Activated T-helper 1 cell treated with anti-CD3 and anti-CD28 coated beads, Interleukin-12 subunit alpha, Interleukin-12 subunit beta, Interleukin-2, Interleukin-4 antibody, amounts not matched to agents 30 ng/mL and 10 ng/mL and 1 ng/mL, durations not matched to agents 14 hours and 24 hours and 36 hours (primary cell): ENCODE results near the gene FBXL7. TPM values are rescaled to one million over a fixed set of nuclear protein-coding genes. Genes with fewer than 3 reads are reported as not detected.

Source experiments
- DNase-seq: peaks from one replicate; pipeline ENCODE4 v3.0.0; 2021; ENCODE audit warnings: low spot score
- H3K27ac Mint-ChIP-seq: one replicate; pipeline ENCODE4 v1.8.0; 2021; ENCODE audit warnings: mild to moderate bottlenecking, mixed read lengths
- H3K27me3 Mint-ChIP-seq: one replicate; pipeline ENCODE4 v1.8.0; 2022; ENCODE audit warnings: mild to moderate bottlenecking, moderate library complexity, mixed read lengths; ENCODE audit not compliant: insufficient read depth
- H3K36me3 Mint-ChIP-seq: one replicate; pipeline ENCODE4 v1.8.0; 2021; ENCODE audit warnings: low read depth, mixed read lengths
- H3K4me1 Mint-ChIP-seq: one replicate; pipeline ENCODE4 v1.8.0; 2021; ENCODE audit warnings: low read depth, mixed read lengths
- H3K4me3 Mint-ChIP-seq: one replicate; pipeline ENCODE4 v1.8.0; 2021; ENCODE audit warnings: mild to moderate bottlenecking, moderate library complexity, mixed read lengths
- H3K9me3 Mint-ChIP-seq: one replicate; pipeline ENCODE4 v1.8.0; 2021; ENCODE audit warnings: mixed read lengths
- intact Hi-C: fragments of 100-400 bp; cut with micrococcal nuclease; formaldehyde crosslinking; loops from one replicate; pipeline ENCODE4 v1.15.1; 2024
- total RNA-seq: library from RNA; stranded (reverse); gene quantifications from 2 replicates; pipeline ENCODE4 v1.2.3, GENCODE V29; 2022

FBXL7 gene
- total RNA-seq, 1 donor from 2014 or later = not detected

DNA sequence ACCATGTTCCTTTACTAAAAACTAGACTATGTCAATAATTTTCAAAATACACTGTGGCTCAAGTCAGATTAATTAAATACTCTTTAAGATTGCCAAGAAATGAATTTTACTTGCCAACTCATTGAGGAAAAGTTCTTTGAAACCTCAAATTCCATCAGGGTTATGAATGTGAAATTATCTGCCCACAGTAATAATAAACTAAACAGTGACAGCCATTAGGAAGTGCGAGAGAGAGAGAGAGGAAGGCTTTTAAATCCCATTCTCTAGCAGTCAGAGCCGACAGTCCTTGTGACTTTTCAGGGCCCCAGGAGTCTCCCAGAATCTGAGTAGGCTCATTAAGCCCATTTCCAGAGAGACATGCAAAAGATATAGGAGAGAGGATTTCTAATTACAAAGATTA is 443.5 kb downstream of the FBXL7 start:
- Mint-ChIP-seq H3K27me3 (no peaks in the 10 kb centered on the region), H3K9me3 (peaks cover 10% of the 10 kb centered on the region), H3K27ac (no peak overlapping the region), H3K4me1 (no peaks in the 10 kb centered on the region), H3K4me3 (no peak overlapping the region), H3K36me3 (no peaks in the 10 kb centered on the region)
- no peak for DNase-seq
- intact Hi-C loops = no loop called here

DNA sequence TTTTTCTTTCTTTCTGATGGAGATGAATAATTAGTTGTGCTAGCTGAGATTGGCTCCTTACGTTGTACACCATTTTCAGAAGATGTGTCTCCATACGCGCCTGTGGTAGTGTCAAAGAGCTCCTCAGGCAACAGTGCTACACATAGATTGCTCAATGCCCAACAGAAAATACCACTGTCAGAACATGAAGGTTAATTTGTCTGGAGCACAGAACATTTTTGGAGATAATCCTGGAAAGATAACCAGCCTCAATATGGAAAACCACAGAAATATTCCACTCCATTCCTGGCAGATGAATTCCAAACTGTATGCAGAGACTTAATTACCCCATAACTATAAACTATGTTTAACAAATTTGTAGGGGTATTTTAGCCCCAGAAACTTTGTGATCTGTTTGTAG is 446.0 kb downstream of the FBXL7 start:
- H3K4me3 Mint-ChIP-seq = no peak overlapping the region
- no peaks in the 10 kb centered on the region for H3K36me3 Mint-ChIP-seq
- H3K27ac Mint-ChIP-seq = no peak overlapping the region
- intact Hi-C loops = no loop called here
- H3K9me3 Mint-ChIP-seq = peaks cover 12% of the 10 kb centered on the region
- H3K4me1 Mint-ChIP-seq = no peaks in the 10 kb centered on the region
- no peak for DNase-seq
- H3K27me3 Mint-ChIP-seq = no peaks in the 10 kb centered on the region

DNA sequence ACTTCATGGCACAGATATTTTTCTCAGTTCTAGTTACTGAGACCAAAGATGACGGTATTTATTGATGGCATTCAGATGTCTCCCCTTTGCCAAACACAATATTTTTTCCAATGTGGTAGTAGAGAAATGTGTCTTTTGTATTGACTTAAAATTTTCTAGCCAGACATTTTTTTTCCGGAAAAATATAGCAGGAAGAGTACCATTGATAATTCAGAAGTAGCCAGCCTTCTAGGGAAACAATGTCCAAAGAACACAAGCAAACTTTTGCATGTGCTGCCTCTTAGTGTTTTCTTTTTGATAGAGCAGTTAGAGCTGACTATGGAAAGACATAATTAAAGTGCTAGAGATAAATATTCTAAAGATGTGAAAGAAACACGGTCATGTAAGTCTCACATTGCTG is 448.2 kb downstream of the FBXL7 start:
- Mint-ChIP-seq H3K36me3 (no peaks in the 10 kb centered on the region), H3K27ac (no peak overlapping the region)

DNA sequence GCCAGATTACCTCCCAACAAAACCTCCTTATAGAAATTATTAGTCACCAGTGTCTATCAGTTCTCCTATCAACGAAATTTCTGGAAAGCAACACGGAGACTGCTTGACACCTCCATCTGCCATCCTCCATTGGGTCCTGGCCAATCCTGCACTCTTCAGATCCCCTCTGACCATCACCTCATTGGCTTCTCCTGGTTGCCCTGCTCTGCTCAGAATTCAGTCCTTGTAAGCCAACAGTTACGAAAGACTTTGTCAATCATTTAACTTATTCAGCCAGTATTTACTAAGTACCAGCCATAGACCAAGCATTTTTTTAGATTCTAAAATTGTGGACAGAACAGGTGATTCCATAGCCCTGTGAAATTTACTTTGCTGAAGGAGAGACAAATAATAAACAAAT is 451.1 kb downstream of the FBXL7 start:
- Mint-ChIP-seq H3K4me1 (no peaks in the 10 kb centered on the region), H3K27me3 (no peaks in the 10 kb centered on the region), H3K36me3 (no peaks in the 10 kb centered on the region), H3K4me3 (no peak overlapping the region), H3K27ac (no peak overlapping the region), H3K9me3 (peaks cover 13% of the 10 kb centered on the region)
- no peak for DNase-seq
- intact Hi-C loops = no loop called here

More for the DNA sequence above, 448.2 kb downstream of the FBXL7 start:
- DNase-seq = no peak
- H3K4me3 Mint-ChIP-seq = no peak overlapping the region
- intact Hi-C loops = no loop called here
- no peaks in the 10 kb centered on the region for H3K4me1 Mint-ChIP-seq
- H3K27me3 Mint-ChIP-seq = no peaks in the 10 kb centered on the region
- peaks cover 21% of the 10 kb centered on the region for H3K9me3 Mint-ChIP-seq

DNA sequence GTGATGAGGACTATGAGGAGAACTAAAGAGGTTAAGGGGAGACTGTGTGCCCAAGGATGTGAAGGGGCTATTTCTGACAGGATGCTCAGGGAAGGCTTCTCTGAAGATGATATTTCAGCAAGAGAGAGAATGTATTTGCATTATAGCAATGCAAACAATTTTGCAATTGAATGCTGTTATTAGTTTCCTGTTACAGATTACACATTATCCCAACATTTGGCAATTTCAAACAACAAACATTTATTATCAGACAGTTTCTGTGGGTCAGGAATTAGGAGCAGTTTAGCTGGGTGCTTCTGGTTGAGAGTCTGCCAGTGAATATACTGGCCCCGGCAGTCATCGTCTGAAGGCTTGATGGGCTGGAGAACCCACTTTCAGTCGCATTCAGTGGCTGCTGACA is 451.6 kb downstream of the FBXL7 start:
- no peak overlapping the region for H3K27ac Mint-ChIP-seq
- H3K4me3 Mint-ChIP-seq = no peak overlapping the region
- H3K4me1 Mint-ChIP-seq = no peaks in the 10 kb centered on the region
- H3K27me3 Mint-ChIP-seq = no peaks in the 10 kb centered on the region
- intact Hi-C loops = no loop called here
- peaks cover 13% of the 10 kb centered on the region for H3K9me3 Mint-ChIP-seq
- H3K36me3 Mint-ChIP-seq = no peaks in the 10 kb centered on the region
- no peak for DNase-seq

DNA sequence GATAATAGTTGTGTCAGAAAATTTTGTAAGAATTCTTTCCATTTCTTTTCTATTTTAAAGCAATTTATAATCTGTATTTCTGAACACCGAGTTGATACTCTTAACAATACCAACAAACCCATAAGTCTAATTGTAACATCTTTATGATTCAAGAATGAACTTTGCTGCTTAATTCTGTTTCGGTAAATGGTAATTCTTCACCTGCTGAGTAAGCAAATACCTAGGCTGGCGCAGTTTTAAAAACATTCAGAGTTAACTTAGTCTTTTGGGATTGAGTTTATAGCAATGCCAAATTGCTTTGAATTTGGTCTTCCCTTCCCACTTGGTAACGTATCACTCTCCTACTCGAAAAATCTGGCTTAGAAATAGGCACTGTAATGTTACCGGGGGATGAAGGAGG is 456.6 kb downstream of the FBXL7 start:
- no peak overlapping the region for H3K27ac Mint-ChIP-seq
- H3K4me3 Mint-ChIP-seq = no peak overlapping the region
- no peak for DNase-seq
- no peaks in the 10 kb centered on the region for H3K36me3 Mint-ChIP-seq
- no peaks in the 10 kb centered on the region for H3K27me3 Mint-ChIP-seq
- intact Hi-C loops = no loop called here
- H3K4me1 Mint-ChIP-seq = no peaks in the 10 kb centered on the region
- peaks cover 11% of the 10 kb centered on the region for H3K9me3 Mint-ChIP-seq

DNA sequence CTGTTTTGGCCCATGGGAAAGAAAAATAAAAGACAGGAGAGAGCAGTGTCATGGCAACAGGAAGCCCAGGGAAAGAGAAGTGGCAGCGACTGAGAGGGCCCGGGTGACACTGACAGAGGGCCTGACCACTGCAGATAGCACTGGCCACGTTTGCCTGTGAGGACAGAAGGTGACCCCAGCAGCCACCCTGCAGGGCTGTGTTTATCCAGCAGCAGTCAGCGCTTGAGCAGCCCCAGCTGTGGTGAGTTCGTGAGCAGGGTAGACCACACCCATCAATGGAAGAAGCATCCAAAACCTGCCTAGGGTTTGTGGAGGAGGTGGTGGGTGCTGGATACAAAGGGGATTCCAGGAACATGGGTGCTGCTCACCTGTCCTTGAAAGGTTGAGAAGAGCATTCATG is 457.1 kb downstream of the FBXL7 start:
- H3K36me3 Mint-ChIP-seq = no peaks in the 10 kb centered on the region
- no peak overlapping the region for H3K27ac Mint-ChIP-seq
- H3K4me1 Mint-ChIP-seq = no peaks in the 10 kb centered on the region
- no peak overlapping the region for H3K4me3 Mint-ChIP-seq
- H3K9me3 Mint-ChIP-seq = peaks cover 6% of the 10 kb centered on the region
- no peaks in the 10 kb centered on the region for H3K27me3 Mint-ChIP-seq
- intact Hi-C loops = no loop called here
- DNase-seq = no peak

DNA sequence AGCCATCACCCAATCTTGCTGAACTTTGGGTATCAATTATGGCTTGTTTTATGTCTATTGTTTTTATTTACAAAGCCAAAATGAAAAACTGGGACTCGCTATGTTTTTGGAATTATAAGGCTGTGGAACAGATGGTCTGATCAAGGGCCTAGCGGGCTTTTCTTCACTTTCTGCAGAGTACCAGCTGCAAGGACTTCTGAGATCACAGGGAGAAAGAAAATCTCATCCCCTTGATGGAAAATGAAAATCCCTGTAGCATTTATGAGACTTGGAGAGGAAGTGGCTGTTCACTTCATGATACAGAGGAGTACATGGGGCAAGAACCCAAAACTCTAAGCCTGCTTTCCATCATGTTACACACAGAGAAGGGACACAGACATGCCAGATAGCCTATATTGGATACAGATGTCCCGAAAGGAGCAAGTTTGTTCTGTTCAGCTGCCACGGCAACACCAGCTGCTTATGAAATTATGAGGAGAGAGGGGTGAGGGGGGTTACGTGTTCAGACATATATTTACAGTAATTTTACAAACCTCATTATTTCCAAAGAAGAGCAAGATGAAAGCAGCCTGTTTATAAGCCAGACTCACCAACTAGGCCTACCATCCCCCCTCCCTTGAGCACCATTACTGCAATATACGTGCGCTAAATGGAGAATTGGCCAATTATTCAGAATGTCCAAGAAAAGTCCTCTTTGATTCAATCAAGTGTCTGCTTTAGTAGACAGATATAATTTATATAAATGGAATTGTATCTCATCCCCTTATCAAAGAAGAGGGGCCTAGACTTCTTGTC is 459.6 kb downstream of the FBXL7 start:
- Mint-ChIP-seq H3K36me3 (no peaks in the 10 kb centered on the region), H3K4me1 (no peaks in the 10 kb centered on the region), H3K27me3 (no peaks in the 10 kb centered on the region), H3K27ac (no peak overlapping the region), H3K4me3 (no peak overlapping the region), H3K9me3 (peaks cover 8% of the 10 kb centered on the region)
- no peak for DNase-seq
- intact Hi-C loops = no loop called here

DNA sequence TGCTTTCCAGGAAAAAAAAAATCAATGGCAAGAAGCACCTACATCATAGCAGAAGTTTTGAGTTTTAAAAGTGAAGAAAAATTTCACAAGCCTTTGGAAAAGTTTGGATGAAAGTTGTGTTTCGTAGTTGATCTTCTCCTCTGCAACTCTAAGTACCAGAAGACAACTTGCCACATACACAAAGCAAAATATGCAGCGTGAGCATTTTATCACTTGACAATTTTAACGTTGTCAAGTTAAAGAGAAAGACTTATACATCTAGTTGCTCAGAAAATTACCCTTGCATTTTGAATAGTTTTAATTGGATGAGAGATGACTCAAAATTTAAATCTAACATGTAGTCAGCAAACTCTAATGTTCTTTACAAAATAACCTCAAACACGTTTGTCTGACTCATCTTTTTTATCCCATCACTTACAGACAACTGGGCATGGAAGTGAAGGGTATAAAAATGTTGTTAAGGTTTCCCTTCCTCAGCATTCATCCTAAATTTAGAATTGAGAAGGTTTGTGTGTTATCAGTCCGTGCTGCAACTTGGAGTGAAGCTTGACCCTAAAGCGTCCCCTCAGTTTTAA is 466.2 kb downstream of the FBXL7 start:
- no peaks in the 10 kb centered on the region for H3K27me3 Mint-ChIP-seq
- H3K36me3 Mint-ChIP-seq = no peaks in the 10 kb centered on the region
- H3K9me3 Mint-ChIP-seq = peaks cover 7% of the 10 kb centered on the region
- H3K4me3 Mint-ChIP-seq = no peak overlapping the region
- no peak for DNase-seq
- intact Hi-C loops = no loop called here
- H3K27ac Mint-ChIP-seq = no peak overlapping the region
- H3K4me1 Mint-ChIP-seq = no peaks in the 10 kb centered on the region

DNA sequence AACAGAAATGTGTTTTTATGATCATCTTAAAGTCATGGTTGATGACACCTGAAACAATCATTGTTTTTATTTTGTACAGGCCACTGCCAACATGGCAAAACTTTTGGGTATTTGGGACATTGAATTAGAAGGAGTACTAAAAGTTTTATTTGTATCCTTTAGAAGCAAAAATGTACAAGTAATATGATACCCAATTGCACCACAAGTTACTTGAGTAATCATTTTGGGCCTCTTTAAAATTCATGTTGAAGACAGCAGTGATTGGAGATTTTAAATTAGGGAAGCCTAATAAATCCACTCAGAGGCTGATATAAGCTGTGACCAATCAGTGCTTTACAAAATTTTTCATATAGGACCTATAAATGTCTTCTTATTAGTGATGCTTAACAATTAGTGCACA is 466.7 kb downstream of the FBXL7 start:
- H3K36me3 Mint-ChIP-seq = no peaks in the 10 kb centered on the region
- DNase-seq = no peak
- H3K27me3 Mint-ChIP-seq = no peaks in the 10 kb centered on the region
- peaks cover 7% of the 10 kb centered on the region for H3K9me3 Mint-ChIP-seq
- no peaks in the 10 kb centered on the region for H3K4me1 Mint-ChIP-seq
- intact Hi-C loops = no loop called here
- H3K4me3 Mint-ChIP-seq = no peak overlapping the region
- no peak overlapping the region for H3K27ac Mint-ChIP-seq

DNA sequence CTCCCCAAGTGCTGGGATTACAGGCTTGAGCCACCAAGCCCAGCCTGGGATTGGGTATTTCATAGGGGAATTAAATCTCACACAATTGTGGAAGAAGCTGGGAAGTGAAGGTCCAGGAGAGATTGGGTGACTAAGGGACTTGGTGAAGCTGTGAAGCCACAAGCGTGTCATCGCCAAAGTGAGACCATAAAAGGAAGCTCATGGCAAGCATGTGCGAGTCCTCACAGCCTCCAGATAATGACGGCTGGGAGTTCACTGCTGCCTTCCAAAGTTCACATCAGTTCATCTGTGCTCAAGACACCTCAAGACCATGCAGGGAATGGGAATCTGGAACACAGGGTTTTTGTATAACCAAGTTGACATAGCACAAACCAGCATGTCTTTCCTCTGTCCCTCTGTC is 469.0 kb downstream of the FBXL7 start:
- Mint-ChIP-seq H3K27ac (no peak overlapping the region), H3K4me3 (no peak overlapping the region), H3K27me3 (no peaks in the 10 kb centered on the region), H3K36me3 (no peaks in the 10 kb centered on the region), H3K4me1 (no peaks in the 10 kb centered on the region), H3K9me3 (peaks cover 11% of the 10 kb centered on the region)
- intact Hi-C loops = no loop called here
- no peak for DNase-seq

DNA sequence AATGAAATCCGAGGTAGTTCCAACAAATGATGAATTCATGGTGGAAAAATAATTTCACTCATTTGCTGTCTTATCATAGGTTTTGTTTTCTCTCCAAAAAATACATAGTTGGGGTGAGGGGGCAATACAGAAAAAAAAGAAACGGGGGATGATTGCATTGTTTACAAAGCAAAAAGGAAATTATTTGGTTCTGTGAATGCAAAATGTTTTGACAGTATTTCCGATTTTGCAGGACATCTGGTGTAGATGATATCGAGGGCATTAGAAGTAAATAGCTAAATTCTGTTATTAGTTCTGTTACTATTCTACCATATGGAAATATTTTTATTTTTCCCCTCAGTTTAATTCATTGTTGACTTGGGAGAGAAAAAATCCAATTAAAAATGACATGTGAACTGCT is 477.9 kb downstream of the FBXL7 start:
- peaks cover 17% of the 10 kb centered on the region for H3K9me3 Mint-ChIP-seq
- no peak for DNase-seq
- H3K36me3 Mint-ChIP-seq = no peaks in the 10 kb centered on the region
- intact Hi-C loops = no loop called here
- no peak overlapping the region for H3K4me3 Mint-ChIP-seq
- H3K27ac Mint-ChIP-seq = no peak overlapping the region
- no peaks in the 10 kb centered on the region for H3K4me1 Mint-ChIP-seq
- H3K27me3 Mint-ChIP-seq = no peaks in the 10 kb centered on the region

DNA sequence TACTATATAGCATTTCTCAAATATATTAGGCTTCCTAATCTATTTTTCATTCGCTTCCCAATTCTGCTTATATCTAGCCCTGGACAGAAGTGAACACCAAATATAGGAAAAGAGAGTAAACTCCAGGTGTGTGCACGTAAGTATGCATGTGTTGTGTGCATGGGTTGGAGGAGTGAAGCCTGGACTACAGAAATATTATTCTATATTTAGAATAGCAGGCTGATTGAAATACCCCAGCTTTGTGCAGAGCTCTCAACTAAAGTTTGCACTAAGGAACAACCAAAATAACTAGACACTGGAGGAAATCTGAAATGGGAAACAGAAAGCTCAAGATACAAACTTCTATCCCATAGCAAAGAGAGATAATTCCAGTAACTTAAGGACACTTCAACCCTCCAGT is 480.9 kb downstream of the FBXL7 start:
- Mint-ChIP-seq H3K36me3 (no peaks in the 10 kb centered on the region), H3K9me3 (peaks cover 13% of the 10 kb centered on the region), H3K4me3 (no peak overlapping the region), H3K27ac (no peak overlapping the region), H3K4me1 (no peaks in the 10 kb centered on the region), H3K27me3 (no peaks in the 10 kb centered on the region)
- intact Hi-C loops = no loop called here
- no peak for DNase-seq

DNA sequence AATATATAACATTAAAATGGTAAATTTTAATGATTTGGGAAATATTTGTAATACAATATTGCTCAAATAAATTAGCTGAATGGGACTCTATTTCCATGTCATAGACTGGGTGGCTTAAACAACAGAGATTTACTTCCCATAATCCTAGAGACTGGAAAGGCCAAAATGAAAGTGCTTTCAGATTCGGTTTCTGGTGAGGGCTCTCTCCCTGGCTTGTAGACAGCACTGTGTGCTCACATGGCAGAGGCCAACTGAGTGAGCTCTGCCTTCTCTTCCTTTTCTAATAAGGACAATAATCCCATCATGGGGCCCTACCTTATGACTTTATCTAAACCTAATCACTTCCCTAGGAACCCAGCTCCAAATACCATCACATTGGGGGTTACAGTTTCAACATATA is 483.4 kb downstream of the FBXL7 start:
- H3K36me3 Mint-ChIP-seq = no peaks in the 10 kb centered on the region
- DNase-seq = no peak
- intact Hi-C loops = no loop called here
- H3K27ac Mint-ChIP-seq = no peak overlapping the region
- H3K27me3 Mint-ChIP-seq = no peaks in the 10 kb centered on the region
- no peak overlapping the region for H3K4me3 Mint-ChIP-seq
- no peaks in the 10 kb centered on the region for H3K4me1 Mint-ChIP-seq
- H3K9me3 Mint-ChIP-seq = peaks cover 5% of the 10 kb centered on the region
